ENCODE data around the gene PITX3. TPM values are rescaled to one million over a fixed set of nuclear protein-coding genes. Genes with fewer than 3 reads are reported as not detected.

Gene PITX3
- total and polyA plus RNA-seq, 8 donors: not detected

- peak overlapping the region; percentile 45 to 62 (median 54) for H3K4me3 ChIP-seq
- intact Hi-C loops (cut with DNase I; ENCODE audit: low total_unique reads): no loop called here
- no peak for TF ChIP-seq EP300 (IDR thresholded peaks at IDR 0.05)
- TF ChIP-seq CTCF (IDR thresholded peaks at IDR 0.05): peak in 1 of 7 experiments; percentile 19
- no peak for TF ChIP-seq POLR2AphosphoS5 (IDR thresholded peaks at IDR 0.05)
- no peak for TF ChIP-seq POLR2A (IDR thresholded peaks at IDR 0.05)
- H3K27me3 ChIP-seq: peaks cover 0 to 81% (median 35%) of the 10 kb centered on the region in 3 donors
- no peak overlapping the region for H3K27ac ChIP-seq
- WGBS, 5 donors: 1 to 2% (median 1%) methylated on average over 21 to 52 of the region's 52 CpGs
- peaks cover 26 to 41% (median 33%) of the 10 kb centered on the region in 4 donors for H3K4me1 ChIP-seq
- H3K36me3 ChIP-seq: no peaks in the 10 kb centered on the region
- no peaks in the 10 kb centered on the region for H3K9me3 ChIP-seq
- peak; percentile 53 to 75 for DNase-seq
Measured at GRCh38 chr10:102230861-102231356, 10.4 kb downstream of the PITX3 start.

- Histone ChIP-seq H3K4me1 (peaks cover 26 to 47% (median 37%) of the 10 kb centered on the region in 4 donors), H3K27ac (no peak overlapping the region), H3K36me3 (no peaks in the 10 kb centered on the region), H3K27me3 (peaks cover 0 to 81% (median 35%) of the 10 kb centered on the region in 3 donors), H3K9me3 (no peaks in the 10 kb centered on the region), H3K4me3 (peak overlapping the region; percentile 45 to 62 (median 54))
- WGBS, 5 donors: 0 to 7% (median 1%) methylated on average over 1 to 50 of the region's 50 CpGs
- no peak for TF ChIP-seq POLR2AphosphoS5 (IDR thresholded peaks at IDR 0.05)
- no peak for TF ChIP-seq EP300 (IDR thresholded peaks at IDR 0.05)
- TF ChIP-seq POLR2A (IDR thresholded peaks at IDR 0.05): no peak
- TF ChIP-seq CTCF (IDR thresholded peaks at IDR 0.05): no peak
- intact Hi-C loops (cut with DNase I; ENCODE audit: low total_unique reads): no loop called here
- peak; percentile 60 to 80 for DNase-seq
Measured at GRCh38 chr10:102230264-102230860, 10.9 kb downstream of the PITX3 start.

GRCh38 chr10:102229810-102230263 is 11.5 kb downstream of the PITX3 start:
- intact Hi-C loops (cut with DNase I; ENCODE audit: low total_unique reads): loop anchor here (2.0 kb wide), 1 partner anchor 117 kb away; no protein-coding TSS in a partner anchor
- Histone ChIP-seq H3K9me3 (no peaks in the 10 kb centered on the region), H3K4me1 (peaks cover 26 to 47% (median 37%) of the 10 kb centered on the region in 4 donors), H3K27ac (no peak overlapping the region), H3K4me3 (peak overlapping the region; percentile 45 to 62 (median 54)), H3K27me3 (peaks cover 0 to 78% (median 35%) of the 10 kb centered on the region in 3 donors), H3K36me3 (no peaks in the 10 kb centered on the region)
- TF ChIP-seq EP300 (IDR thresholded peaks at IDR 0.05) (no peak), CTCF (IDR thresholded peaks at IDR 0.05) (peak in 5 of 7 experiments; percentile 87 to 94 (median 88)), POLR2A (IDR thresholded peaks at IDR 0.05) (no peak), POLR2AphosphoS5 (IDR thresholded peaks at IDR 0.05) (peak in 1 of 3 donors; percentile 51)
- peak; percentile 92 to 95 for DNase-seq
- 0 to 2% (median 1%) methylated on average over 22 to 24 of the region's 24 CpGs for WGBS, 5 donors

GRCh38 chr10:102227050-102227449 is 14.3 kb downstream of the PITX3 start:
- Histone ChIP-seq H3K4me1 (peaks cover 26 to 47% (median 37%) of the 10 kb centered on the region in 4 donors), H3K36me3 (no peaks in the 10 kb centered on the region), H3K27me3 (peaks cover 0 to 52% (median 32%) of the 10 kb centered on the region in 3 donors), H3K27ac (no peak overlapping the region), H3K9me3 (no peaks in the 10 kb centered on the region), H3K4me3 (no peak overlapping the region)
- WGBS, 5 donors: 70 to 79% (median 74%) methylated on average over 8 of the region's 8 CpGs
- TF ChIP-seq EP300 (IDR thresholded peaks at IDR 0.05) (no peak), CTCF (IDR thresholded peaks at IDR 0.05) (no peak), POLR2A (IDR thresholded peaks at IDR 0.05) (no peak), POLR2AphosphoS5 (IDR thresholded peaks at IDR 0.05) (no peak)
- intact Hi-C loops (cut with DNase I; ENCODE audit: low total_unique reads): no loop called here
- no peak for DNase-seq
